DOHH2 (cell line): ENCODE measurements around the gene HEATR5A.

Source experiments
- H3F3A ChIP-seq: fragments of 200-600 bp; sonication (generic), shearing (Covaris generic); 2 replicates; pipeline ENCODE4 v1.6.0; 2016; ENCODE audit warnings: antibody characterized with exemption, mild to moderate bottlenecking; ENCODE audit not compliant: control insufficient read depth, insufficient read depth
- H3K27ac ChIP-seq: fragments of 200-600 bp; sonication (generic); 2 replicates; pipeline ENCODE4 v1.5.1; 2014; ENCODE audit warnings: low read depth, mild to moderate bottlenecking, low read length, moderate library complexity
- H3K27me3 ChIP-seq: fragments of 200-600 bp; sonication (generic); 2 replicates; pipeline ENCODE4 v1.6.1; 2014; ENCODE audit warnings: mild to moderate bottlenecking, low read length, mixed read lengths; ENCODE audit not compliant: control insufficient read depth
- H3K36me3 ChIP-seq: fragments of 200-600 bp; sonication (generic); 2 replicates; pipeline ENCODE4 v1.6.1; 2014; ENCODE audit warnings: mild to moderate bottlenecking, low read length, moderate library complexity, mixed read lengths; ENCODE audit not compliant: control insufficient read depth
- H3K4me1 ChIP-seq: fragments of 200-600 bp; sonication (generic); 2 replicates; pipeline ENCODE4 v1.6.1; 2014; ENCODE audit warnings: mild to moderate bottlenecking, low read length, mixed read lengths; ENCODE audit not compliant: control insufficient read depth
- H3K4me2 ChIP-seq: fragments of 200-600 bp; sonication (generic); 2 replicates; pipeline ENCODE4 v1.6.0; 2014; ENCODE audit warnings: mild to moderate bottlenecking, low read length, moderate library complexity
- H3K4me3 ChIP-seq: fragments of 200-600 bp; sonication (generic); 2 replicates; pipeline ENCODE4 v1.5.1; 2014; ENCODE audit warnings: mild to moderate bottlenecking, low read length, mixed read lengths
- H3K79me2 ChIP-seq: fragments of 200-600 bp; sonication (generic); 2 replicates; pipeline ENCODE4 v1.6.1; 2014; ENCODE audit warnings: mild to moderate bottlenecking, low read length, mixed read lengths; ENCODE audit not compliant: control insufficient read depth
- H3K9me2 ChIP-seq: fragments of 200-600 bp; sonication (generic); replicated peaks from 2 replicates; pipeline ENCODE4 v1.6.1; 2014; ENCODE audit warnings: mild to moderate bottlenecking, low read length, mixed read lengths; ENCODE audit not compliant: control insufficient read depth
- H3K9me3 ChIP-seq: fragments of 200-600 bp; sonication (generic); 2 replicates; pipeline ENCODE4 v1.6.1; 2014; ENCODE audit warnings: antibody characterized with exemption, low read length, mixed read lengths; ENCODE audit not compliant: control insufficient read depth, insufficient read depth
- H4K20me1 ChIP-seq: fragments of 200-600 bp; sonication (generic); 2 replicates; pipeline ENCODE4 v1.6.0; 2014; ENCODE audit warnings: low read depth, mild to moderate bottlenecking, antibody characterized with exemption, low read length, moderate library complexity; ENCODE audit not compliant: control insufficient read depth, insufficient read depth
- EZH2phosphoT487 ChIP-seq: fragments of 200-600 bp; sonication (generic); IDR thresholded peaks from 2 replicates; pipeline ENCODE4 v1.6.1; 2017; ENCODE audit warnings: borderline replicate concordance, mild to moderate bottlenecking, antibody characterized with exemption, low read length, moderate library complexity, mixed read lengths
- TF ChIP-seq, protein P1 (sequence below): fragments of 200-600 bp; sonication (generic); IDR thresholded peaks from one replicate; pipeline ENCODE4 v1.5.1; 2014; ENCODE audit warnings: antibody characterized with exemption, mild to moderate bottlenecking, low read depth, low read length; ENCODE audit not compliant: poor library complexity, severe bottlenecking

The HEATR5A gene

GRCh38 chr14:31442284-31442683, 21.9 kb upstream of the HEATR5A start:
- 0 out of 2 replicates have a peak, but pooled peaks cover 4% of the 10 kb centered on the region for H3F3A ChIP-seq
- H3K36me3 ChIP-seq, result peaks cover 23% of the 10 kb centered on the region
- no peaks in the 10 kb centered on the region for H3K9me3 ChIP-seq
- no peaks in the 10 kb centered on the region for H3K9me2 ChIP-seq
- H3K4me3 ChIP-seq, result no peak overlapping the region
- H3K4me1 ChIP-seq, result no peaks in the 10 kb centered on the region
- H3K27ac ChIP-seq, result no peak overlapping the region
- H3K79me2 ChIP-seq, result no peaks in the 10 kb centered on the region
- no peak overlapping the region for H3K4me2 ChIP-seq
- TF ChIP-seq, protein P1, sequence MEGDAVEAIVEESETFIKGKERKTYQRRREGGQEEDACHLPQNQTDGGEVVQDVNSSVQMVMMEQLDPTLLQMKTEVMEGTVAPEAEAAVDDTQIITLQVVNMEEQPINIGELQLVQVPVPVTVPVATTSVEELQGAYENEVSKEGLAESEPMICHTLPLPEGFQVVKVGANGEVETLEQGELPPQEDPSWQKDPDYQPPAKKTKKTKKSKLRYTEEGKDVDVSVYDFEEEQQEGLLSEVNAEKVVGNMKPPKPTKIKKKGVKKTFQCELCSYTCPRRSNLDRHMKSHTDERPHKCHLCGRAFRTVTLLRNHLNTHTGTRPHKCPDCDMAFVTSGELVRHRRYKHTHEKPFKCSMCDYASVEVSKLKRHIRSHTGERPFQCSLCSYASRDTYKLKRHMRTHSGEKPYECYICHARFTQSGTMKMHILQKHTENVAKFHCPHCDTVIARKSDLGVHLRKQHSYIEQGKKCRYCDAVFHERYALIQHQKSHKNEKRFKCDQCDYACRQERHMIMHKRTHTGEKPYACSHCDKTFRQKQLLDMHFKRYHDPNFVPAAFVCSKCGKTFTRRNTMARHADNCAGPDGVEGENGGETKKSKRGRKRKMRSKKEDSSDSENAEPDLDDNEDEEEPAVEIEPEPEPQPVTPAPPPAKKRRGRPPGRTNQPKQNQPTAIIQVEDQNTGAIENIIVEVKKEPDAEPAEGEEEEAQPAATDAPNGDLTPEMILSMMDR, result no peak
- no peak for TF ChIP-seq EZH2phosphoT487
- H3K27me3 ChIP-seq, result no peaks in the 10 kb centered on the region
- no peaks in the 10 kb centered on the region for H4K20me1 ChIP-seq

GRCh38 chr14:31441273-31442111, 21.1 kb upstream of the HEATR5A start:
- no peak overlapping the region for H3K4me3 ChIP-seq
- H3F3A ChIP-seq, result 0 out of 2 replicates have a peak, but pooled peaks cover 4% of the 10 kb centered on the region
- H3K27me3 ChIP-seq, result no peaks in the 10 kb centered on the region
- no peaks in the 10 kb centered on the region for H3K79me2 ChIP-seq
- TF ChIP-seq EZH2phosphoT487, result no peak
- TF ChIP-seq, protein P1, result no peak
- no peaks in the 10 kb centered on the region for H3K9me2 ChIP-seq
- no peaks in the 10 kb centered on the region for H4K20me1 ChIP-seq
- H3K4me1 ChIP-seq, result no peaks in the 10 kb centered on the region
- no peaks in the 10 kb centered on the region for H3K9me3 ChIP-seq
- H3K4me2 ChIP-seq, result no peak overlapping the region
- peaks cover 21% of the 10 kb centered on the region for H3K36me3 ChIP-seq
- H3K27ac ChIP-seq, result no peak overlapping the region

DNA sequence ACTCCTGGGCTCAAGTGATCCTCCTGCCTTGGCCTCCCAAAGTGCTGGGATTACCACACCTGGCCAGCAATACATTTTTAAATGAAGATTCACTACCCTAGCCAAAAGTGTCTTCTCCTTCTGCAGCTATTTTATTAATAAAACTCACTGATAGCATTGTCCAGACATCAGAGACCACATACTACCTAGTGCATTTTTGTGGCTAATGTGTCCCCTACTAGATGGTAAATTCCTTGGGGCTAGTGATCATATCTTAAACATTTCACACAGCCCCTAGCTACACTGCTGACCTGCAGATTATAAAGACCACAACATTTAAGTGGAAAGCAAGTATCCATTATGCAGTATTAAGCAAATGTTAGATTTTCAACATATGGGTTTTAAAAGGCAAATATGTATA, 19.9 kb upstream of the HEATR5A start:
- no peaks in the 10 kb centered on the region for H3K9me3 ChIP-seq
- peaks cover 13% of the 10 kb centered on the region for H3K36me3 ChIP-seq
- TF ChIP-seq EZH2phosphoT487, result no peak
- TF ChIP-seq, protein P1, result no peak
- peaks cover 6% of the 10 kb centered on the region; the same call in 1 of the 2 replicates for H3K4me1 ChIP-seq
- no peaks in the 10 kb centered on the region for H3K9me2 ChIP-seq
- no peaks in the 10 kb centered on the region for H3K27me3 ChIP-seq
- H3K4me3 ChIP-seq, result no peak overlapping the region
- H3K79me2 ChIP-seq, result no peaks in the 10 kb centered on the region
- H4K20me1 ChIP-seq, result no peaks in the 10 kb centered on the region
- H3F3A ChIP-seq, result 0 out of 2 replicates have a peak, but pooled peaks cover 4% of the 10 kb centered on the region
- no peak overlapping the region for H3K4me2 ChIP-seq
- no peak overlapping the region for H3K27ac ChIP-seq
